Mucosa of gallbladder (tissue), 1 donor: ENCODE results near the gene BCL2. TPM values are rescaled to one million over a fixed set of nuclear protein-coding genes. Genes with fewer than 3 reads are reported as not detected.
"Not testable (repeated sequence)": the region's sequence is repeated elsewhere in the genome, so short reads cannot be mapped to it uniquely, and the experiment has no call there.

Source experiments
- DNase-seq: peaks from one replicate; pipeline ENCODE4 v3.0.0-alpha.2; 2020; ENCODE audit warnings: low spot score
- total RNA-seq: library from RNA; stranded (reverse); gene quantifications from one replicate; pipeline ENCODE4 v1.2.1, GENCODE V29; 2021
- donor health status: DM: no; HTN: no; CAD: no.

The BCL2 gene
- total RNA-seq, 1 donor from 2014 or later = 18.5 TPM

- DNase-seq = no peak
Observed at GRCh38 chr18:63258749-63259566, 60.6 kb downstream of the BCL2 start.

- no peak for DNase-seq
Observed at GRCh38 chr18:63257453-63257852, 62.1 kb downstream of the BCL2 start.

GRCh38 chr18:63255435-63255834, 64.1 kb downstream of the BCL2 start:
- no peak for DNase-seq

DNA sequence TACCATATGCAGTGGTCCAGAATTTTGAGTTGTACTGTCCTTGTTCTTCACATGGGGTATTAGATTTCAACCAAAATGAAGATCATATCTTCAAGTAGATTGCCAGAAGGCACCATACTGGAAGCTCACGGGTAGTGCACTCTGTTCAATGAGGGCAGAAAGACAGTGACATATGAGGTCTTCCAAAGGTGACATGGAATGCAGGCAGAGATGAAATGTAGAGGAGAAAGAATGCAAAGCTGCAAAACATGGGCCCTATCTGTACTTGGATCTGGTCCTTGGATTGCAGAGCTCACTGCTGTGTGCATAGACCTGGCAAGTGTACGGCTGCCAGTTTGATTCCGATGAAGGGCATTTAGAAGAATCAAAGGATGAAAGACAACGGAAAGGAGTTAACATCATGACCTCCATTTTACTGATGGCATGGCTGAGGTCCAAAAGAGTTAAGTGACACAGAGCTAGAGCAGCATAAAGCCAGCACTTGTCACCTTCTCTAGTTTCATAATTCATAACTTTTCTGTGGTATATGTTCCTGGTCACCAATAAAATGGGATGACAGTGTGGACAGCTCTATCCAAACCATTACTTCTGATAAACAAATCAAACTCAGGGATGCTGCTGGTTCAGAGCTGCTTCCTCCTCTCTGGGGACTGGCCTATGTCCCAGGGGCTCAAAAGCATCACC, 64.7 kb downstream of the BCL2 start:
- no peak for DNase-seq

GRCh38 chr18:63253428-63254372, 65.9 kb downstream of the BCL2 start:
- no peak for DNase-seq

- DNase-seq = no peak
Observed at GRCh38 chr18:63253014-63253413, 66.6 kb downstream of the BCL2 start.

- DNase-seq = no peak
Observed at GRCh38 chr18:63249771-63250170, 69.8 kb downstream of the BCL2 start.

DNA sequence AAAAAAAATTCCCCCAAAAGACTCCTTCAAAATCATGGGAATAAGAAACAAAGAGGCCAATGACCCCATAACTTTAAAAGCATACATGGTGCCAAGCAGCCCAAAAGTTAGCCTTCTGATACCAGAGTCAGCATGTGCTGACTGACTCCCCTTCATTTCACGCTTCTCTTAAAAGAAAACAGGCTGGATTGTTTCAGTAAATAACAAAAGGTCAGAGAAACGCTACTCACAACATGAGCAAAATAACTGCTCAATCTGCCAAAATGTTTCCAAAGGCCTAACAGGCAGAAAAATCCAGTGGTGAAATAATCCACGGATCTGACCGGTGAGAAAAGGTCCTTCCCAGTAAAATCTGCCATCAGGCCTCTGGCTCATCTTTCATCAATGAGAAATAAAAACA, 71.6 kb downstream of the BCL2 start:
- DNase-seq = no peak

GRCh38 chr18:63247506-63247905, 72.1 kb downstream of the BCL2 start:
- no peak for DNase-seq

DNA sequence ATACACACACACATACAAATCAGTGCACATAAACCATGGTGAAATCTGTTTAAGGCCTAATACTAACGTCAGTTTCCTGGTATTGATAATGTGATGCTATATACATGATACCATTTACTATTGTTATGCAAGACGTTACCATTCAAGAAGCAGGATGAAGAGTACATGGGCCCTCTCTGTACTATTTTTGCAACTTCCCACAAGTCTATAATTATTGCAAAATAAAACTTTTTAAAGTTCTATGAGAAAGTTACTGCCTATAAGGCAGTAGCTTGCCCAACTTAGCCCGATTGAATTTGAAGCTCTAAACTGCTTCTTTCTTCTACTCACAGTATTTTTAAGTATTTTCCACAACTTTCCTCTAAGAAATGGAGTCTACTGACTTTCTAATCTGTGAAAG, 74.0 kb downstream of the BCL2 start:
- no peak for DNase-seq

- DNase-seq = no peak
Observed at GRCh38 chr18:63244607-63245006, 75.0 kb downstream of the BCL2 start.

- DNase-seq = no peak
Observed at GRCh38 chr18:63241760-63242159, 77.8 kb downstream of the BCL2 start.

- no peak for DNase-seq
Observed at GRCh38 chr18:63241317-63241712, 78.3 kb downstream of the BCL2 start.

DNA sequence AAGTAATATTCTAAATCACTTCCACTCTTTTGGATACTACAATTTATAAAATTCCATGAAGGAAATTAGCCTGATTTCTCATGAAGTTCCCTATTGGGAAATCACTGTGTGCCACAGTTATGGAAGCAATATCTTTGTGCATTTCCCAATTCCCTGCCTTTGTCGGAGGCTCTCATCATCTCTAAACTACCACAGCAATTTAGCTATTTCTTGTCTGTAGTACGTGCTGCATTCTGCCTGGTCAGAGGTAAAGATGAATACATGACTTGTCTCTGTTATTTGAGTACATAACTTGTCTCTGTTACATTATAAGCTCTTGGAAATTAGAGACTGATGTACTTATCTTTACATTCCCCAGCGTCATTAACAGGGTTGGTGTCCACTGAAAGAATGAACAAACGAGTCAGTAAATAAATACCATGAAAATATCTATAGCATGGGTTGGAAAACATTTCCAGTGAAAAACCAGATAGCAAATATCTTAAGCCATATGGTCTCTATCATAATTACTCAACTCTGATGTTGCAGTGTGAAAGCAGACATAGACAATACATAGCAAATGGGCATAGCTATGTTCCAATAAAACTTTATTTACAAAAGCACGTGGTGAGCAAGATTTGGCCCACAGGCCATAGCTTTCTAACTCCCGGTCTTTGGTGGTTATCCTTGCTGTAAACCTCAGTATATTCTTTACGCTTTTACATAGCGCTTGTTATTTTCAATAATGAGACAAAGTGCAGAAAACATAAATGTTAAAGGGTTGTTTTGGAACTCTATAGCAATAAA, 78.8 kb downstream of the BCL2 start:
- no peak for DNase-seq

DNA sequence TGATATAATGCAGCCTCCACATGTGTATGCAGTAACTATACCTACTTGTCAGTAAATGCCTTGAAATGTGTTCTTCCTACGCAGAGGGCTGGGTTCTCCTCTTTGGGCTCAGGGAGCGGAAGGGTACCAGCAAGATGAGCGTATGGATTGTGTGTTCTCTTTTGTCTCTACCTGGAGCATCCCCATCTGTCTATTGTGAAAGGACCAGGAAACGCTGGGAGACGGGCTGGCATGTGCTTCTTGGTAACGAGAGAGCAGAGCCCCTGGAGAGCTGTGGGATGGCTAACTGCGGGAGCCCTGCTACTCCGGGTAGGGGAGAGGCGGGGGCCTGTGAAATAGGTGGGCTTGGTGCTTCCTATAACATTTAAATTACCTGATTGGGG, 80.9 kb downstream of the BCL2 start:
- DNase-seq = no peak

DNA sequence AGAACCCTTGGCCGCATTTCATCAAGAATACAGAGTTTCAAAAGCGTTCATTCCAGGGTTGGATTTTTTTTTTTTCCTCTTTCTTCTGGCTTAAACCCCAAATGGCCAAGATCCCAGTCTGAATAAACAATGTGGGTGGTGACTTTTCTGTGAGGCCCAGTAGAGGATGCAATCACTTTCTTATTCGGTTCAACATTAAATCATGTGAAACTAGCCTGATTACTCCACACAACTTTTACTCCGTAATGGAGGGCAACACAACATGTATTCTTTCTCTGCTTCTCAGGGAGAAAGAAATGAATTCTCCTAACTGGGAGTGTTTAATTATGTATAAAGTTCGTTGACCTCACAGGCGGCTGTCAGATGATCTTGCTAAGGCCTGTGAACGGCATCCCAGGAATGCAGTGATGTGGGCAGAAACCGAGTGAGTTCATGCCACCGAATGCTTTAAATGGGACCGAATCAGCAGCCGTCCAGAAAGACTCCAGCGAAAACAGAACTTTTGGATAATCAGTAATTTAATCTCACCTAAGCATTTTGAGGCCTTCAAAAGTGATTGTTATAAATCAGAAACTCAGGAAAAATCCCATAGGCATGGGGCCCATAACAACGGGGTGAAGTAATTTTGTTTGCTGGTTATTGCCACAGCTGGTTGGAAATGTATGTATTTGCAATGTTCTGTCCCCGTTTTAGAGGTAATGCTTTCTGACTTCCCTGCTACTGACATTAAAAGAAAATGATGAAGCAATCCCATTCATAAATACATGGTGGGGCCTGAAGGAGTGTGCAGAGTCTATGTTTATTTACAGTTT, 81.5 kb downstream of the BCL2 start:
- peak; percentile 81 for DNase-seq

DNA sequence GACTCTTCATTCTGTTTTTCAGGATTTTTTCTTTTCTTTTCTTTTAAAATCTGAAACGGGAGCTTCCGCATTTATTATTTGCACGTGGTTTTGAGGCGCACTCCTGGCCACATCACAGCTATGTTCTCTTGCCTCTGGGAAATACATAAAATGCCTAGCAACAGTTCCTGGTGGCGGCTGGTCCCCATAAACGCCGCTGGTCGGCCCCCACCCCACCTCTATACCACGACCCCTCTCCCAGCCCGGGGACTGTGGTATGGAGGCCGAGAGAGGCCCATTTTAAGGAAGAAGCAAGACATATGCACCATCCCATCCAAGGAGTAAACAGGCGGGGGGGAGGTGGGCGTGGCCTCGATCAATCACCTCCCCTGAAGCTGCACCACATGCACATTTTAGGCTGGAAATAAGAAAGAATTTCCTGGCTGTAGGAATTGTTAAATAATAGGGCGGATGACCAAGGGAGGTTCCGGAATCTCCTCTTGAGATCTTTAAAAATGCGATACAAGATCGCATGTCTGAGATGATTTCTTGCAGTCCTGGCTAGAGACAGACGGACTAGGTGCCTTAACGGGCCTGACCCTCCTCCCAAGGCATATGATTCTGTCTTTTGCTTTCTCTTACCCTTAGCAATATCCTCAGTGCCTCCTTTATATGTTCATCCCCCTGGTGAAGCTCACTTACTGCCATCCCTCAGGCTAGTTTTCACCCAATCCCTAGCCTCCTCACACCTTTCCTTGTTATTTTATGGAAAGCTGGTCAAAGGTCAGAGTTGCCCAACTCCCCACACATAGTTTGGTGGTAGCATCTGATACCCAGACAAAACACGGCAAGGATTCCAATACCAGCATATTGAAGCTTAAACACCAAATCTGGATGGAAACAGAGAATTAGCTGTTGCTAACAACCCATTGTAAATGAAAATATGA, 82.4 kb downstream of the BCL2 start:
- DNase-seq = peak; percentile 27

- DNase-seq = peak; percentile 29
Observed at GRCh38 chr18:63236406-63236805, 83.2 kb downstream of the BCL2 start.

DNA sequence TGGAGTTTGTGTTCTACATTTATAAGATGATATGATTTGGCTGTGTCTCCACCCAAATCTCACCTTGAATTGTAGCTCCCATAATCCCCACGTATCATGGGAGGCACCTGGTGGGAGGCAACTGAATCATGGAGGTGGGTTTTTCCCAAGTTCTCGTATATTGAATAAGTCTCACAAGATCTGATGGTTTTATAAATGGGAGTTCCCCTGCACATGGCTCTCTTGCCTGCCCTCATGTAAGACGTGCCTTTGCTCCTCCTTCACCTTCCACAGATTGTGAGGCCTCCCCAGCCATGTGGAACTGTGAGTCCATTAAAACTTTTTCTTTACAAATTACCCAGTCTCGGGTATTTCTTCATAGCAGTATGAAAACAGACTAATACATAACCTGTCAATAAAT, 83.6 kb downstream of the BCL2 start:
- not testable (repeated sequence) for DNase-seq
